GM12801 (cell line): Measurements from ENCODE around the gene FRMD3.

Experiments used
- TF ChIP-seq, protein P1 (sequence below): IDR thresholded peaks from one replicate; pipeline ENCODE4 v1.5.1; 2011; ENCODE audit warnings: control low read depth; ENCODE audit not compliant: insufficient read length; ENCODE audit errors: extremely low read depth

The FRMD3 gene

DNA sequence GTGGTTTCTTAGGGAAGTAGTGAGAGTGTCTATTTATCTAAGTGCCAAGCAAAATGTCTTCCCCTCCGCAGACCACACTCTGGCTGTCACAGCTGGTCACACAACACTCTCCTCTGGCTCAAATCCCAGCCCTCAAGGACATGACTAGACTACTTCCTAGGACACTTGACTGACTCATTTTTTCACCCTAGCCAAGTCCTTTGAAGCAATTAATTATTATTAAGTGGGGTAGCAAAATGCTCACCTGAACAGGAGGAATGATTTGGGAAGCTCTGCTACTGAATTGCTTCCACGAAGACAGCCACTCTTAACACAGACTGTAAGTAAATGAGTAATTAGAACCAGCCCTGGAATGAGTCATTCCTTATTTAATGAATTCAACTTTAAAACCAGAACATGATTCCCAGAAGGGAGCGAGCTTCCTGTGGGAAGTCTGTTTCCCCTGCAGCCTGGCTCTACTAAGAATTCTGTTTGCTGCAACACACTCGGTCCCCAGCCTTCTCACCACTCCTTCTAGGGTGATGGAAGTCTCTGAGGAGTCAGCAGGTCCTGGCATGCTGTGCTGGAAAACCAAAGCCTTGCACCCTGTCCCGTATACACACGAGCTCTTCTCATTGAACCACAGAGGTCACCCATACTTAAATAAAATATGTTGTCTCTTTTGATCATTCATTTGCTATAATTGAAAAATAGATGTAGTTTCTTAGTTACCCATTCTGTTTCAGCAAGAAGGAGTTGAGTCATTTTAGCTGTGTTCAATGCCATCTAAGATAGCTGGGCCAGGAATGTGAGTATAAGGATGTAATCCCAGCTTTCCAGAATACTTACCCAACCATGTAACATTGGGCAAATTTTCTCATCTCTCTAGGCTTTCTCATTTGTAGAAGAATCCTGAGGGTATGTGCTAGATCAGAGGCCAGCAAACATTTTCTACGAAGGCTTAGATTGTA is 256.6 kb downstream of the FRMD3 start:
- TF ChIP-seq, protein P1, sequence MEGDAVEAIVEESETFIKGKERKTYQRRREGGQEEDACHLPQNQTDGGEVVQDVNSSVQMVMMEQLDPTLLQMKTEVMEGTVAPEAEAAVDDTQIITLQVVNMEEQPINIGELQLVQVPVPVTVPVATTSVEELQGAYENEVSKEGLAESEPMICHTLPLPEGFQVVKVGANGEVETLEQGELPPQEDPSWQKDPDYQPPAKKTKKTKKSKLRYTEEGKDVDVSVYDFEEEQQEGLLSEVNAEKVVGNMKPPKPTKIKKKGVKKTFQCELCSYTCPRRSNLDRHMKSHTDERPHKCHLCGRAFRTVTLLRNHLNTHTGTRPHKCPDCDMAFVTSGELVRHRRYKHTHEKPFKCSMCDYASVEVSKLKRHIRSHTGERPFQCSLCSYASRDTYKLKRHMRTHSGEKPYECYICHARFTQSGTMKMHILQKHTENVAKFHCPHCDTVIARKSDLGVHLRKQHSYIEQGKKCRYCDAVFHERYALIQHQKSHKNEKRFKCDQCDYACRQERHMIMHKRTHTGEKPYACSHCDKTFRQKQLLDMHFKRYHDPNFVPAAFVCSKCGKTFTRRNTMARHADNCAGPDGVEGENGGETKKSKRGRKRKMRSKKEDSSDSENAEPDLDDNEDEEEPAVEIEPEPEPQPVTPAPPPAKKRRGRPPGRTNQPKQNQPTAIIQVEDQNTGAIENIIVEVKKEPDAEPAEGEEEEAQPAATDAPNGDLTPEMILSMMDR, result no peak

DNA sequence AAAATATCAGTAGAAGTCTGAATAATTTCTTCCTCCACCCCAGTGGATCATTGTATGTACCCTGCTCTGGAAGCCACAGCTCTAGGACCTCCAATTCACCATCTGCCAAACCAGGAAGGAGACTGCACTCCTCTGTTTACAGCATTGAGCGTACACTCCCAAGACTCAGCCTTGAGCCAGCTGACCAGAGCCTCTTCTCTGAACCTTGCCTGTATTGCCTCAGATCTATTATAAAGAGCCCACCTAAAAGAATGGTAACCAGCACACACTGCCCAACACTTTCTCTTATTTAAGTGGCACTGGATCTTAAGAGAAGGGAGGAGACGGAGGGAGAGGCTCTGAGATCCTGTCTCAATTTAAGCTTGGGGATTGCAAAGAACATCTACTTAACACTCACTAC is 257.4 kb downstream of the FRMD3 start:
- TF ChIP-seq, protein P1, result no peak

DNA sequence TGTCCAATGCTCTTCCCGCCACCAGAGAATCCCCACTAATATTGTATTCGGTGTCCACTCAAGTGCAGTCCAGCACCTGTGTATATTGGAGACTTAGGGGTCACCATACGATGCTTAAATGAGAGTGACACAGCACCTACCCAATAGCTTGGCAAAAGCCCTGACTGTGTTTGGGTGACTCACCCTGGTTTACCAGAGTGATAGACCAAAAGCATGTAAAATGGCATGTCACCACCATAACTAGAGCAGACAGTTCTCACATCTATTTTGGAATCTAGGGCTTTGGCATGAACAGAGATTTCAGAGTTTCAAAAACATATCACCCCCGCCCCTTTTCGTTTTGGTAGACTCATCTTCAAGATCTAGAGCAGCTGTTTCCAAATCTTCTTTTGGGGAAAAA is 257.9 kb downstream of the FRMD3 start:
- TF ChIP-seq, protein P1, result no peak

DNA sequence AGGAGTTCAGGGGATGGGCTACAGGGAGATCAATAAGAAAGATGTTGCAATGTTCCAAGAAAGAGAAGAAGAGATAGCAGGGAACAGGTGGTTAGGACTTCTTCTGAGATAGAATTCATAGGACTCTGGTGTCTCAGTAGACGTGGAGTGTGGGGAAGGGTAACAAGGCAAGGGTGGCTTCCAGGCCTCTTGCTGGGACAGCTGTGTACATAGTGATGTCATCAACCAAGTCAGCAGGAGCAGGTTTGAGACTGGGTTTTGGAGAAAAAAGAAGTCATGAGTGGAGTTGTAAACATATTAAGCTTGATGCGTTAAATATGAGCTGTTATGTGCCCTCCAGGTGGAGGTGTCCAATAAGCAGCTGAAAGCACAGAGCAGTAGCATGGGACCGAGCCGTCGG is 263.4 kb downstream of the FRMD3 start:
- TF ChIP-seq, protein P1, result no peak

DNA sequence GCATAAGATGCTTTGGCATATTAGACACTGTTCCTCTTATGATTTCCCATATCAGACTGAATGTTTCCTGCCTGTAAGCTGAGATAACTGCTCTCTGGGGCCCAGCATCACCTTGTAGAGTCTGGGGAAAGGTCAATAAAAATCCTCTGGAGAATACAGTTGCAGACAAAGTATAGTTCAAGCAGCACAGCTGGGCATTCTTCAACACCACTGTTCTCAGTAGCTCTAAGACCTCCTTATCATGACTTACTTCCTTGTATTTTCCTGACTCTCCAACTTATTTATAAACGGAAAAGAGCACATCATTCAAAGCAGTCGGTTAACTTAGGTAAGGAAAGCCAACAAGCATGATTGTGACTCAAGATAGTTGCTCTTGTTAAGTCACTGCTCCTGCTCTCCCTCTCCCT is 266.5 kb downstream of the FRMD3 start:
- TF ChIP-seq, protein P1, result no peak

DNA sequence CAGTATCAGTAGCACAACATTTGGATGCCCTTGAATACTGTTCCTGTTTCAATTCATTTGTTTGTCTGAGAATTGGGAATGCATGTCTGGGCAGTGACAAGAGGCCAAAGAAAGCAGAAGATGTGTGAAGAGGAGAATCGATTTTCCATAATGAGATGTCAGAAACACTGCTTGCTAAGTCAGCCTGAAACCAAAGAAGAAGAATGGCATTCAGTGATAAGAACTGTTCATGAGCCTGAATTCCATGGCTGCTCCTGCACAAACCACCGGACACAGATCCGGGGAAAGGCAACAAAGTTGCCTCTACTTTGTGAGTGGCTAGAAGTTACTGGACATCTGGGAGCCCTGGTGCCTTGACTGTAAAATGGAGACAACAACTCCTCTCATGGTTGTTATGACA is 268.1 kb downstream of the FRMD3 start:
- TF ChIP-seq, protein P1, result no peak

DNA sequence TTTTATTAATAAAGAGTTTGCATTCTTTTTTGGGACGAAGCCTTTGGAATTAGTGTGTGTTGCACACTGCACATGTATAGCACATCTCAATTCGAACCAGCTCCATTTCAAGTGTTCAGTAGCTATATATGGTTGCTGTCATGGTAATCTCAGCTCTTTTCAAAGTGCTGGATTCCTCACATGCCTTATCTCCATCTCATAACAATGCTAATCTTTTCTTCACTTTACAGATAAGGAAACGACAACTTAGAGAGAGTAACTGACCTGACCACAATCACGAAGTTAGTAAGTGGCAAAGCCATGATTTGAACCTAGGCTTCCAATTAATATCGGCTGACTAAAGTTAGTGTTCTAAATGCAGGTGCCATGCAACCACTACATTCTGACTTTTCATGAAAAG is 270.5 kb downstream of the FRMD3 start:
- TF ChIP-seq, protein P1, result no peak
